ENCODE data around the gene ARHGAP40. TPM values are rescaled to one million over a fixed set of nuclear protein-coding genes. Genes with fewer than 3 reads are reported as not detected.

The ARHGAP40 gene
- total and polyA plus RNA-seq, 2 experiments from 2014 or later: 0.21 TPM; not detected in 1

- TF ChIP-seq ZNF462 (CRISPR knock-in tag; IDR thresholded peaks at IDR 0.05): no peak
Measured at GRCh38 chr20:38585404-38586180, 16.0 kb upstream of the ARHGAP40 start (continued).

GRCh38 chr20:38586181-38586525, 15.5 kb upstream of the ARHGAP40 start:
- Mint-ChIP-seq H3K27ac (no peak overlapping the region), H3K9me3 (no peaks in the 10 kb centered on the region), H3K27me3 (ENCODE audit: insufficient read depth, low read depth, poor library complexity) (peaks cover 5% of the 10 kb centered on the region), H3K4me3 (no peak overlapping the region), H3K4me1 (peaks cover 6% of the 10 kb centered on the region), H3K36me3 (ENCODE audit: low read depth) (no peaks in the 10 kb centered on the region)
- no peak overlapping the region for H3K4me3 ChIP-seq
- no peaks in the 10 kb centered on the region for H3K27me3 ChIP-seq (ENCODE audit: insufficient read depth)
- TF ChIP-seq EZH2phosphoT487 (IDR thresholded peaks at IDR 0.05; ENCODE audit: unreplicated experiment) (no peak), ZNF331 (CRISPR knock-in tag; IDR thresholded peaks at IDR 0.05; ENCODE audit: low read depth) (no peak)
- no peak overlapping the region for H2AFZ ChIP-seq
- ATAC-seq (no peak), DNase-seq (ENCODE audit: low spot score) (no peak)
- no peak overlapping the region for H3K4me2 ChIP-seq
- no peak overlapping the region for H3K27ac ChIP-seq (ENCODE audit: low read depth)
- H3K79me2 ChIP-seq (replicated peaks; ENCODE audit: insufficient read depth): no peaks in the 10 kb centered on the region
- H4K20me1 ChIP-seq (replicated peaks; ENCODE audit: insufficient read depth): no peaks in the 10 kb centered on the region; the same call in 1 of the 2 replicates
- H3K9me2 ChIP-seq (ENCODE audit: insufficient read depth): no peaks in the 10 kb centered on the region
- H3K4me1 ChIP-seq (ENCODE audit: insufficient read depth): no peaks in the 10 kb centered on the region
- H3K36me3 ChIP-seq (ENCODE audit: insufficient read depth): no peaks in the 10 kb centered on the region
- H3F3A ChIP-seq (replicated peaks; ENCODE audit: low read depth): no peaks in the 10 kb centered on the region

- H3K36me3 ChIP-seq (ENCODE audit: insufficient read depth): no peaks in the 10 kb centered on the region
- H3F3A ChIP-seq (replicated peaks; ENCODE audit: low read depth): no peaks in the 10 kb centered on the region
- H3K4me1 ChIP-seq (ENCODE audit: insufficient read depth): no peaks in the 10 kb centered on the region
- H3K9me2 ChIP-seq (ENCODE audit: insufficient read depth): no peaks in the 10 kb centered on the region
- no peaks in the 10 kb centered on the region for H3K27me3 ChIP-seq (ENCODE audit: insufficient read depth)
- peaks cover 5% of the 10 kb centered on the region for H3K27me3 Mint-ChIP-seq (ENCODE audit: insufficient read depth, low read depth, poor library complexity)
- H3K4me2 ChIP-seq: no peak overlapping the region
- H2AFZ ChIP-seq: no peak overlapping the region
- no peaks in the 10 kb centered on the region for H3K9me3 Mint-ChIP-seq
- no peaks in the 10 kb centered on the region for H3K79me2 ChIP-seq (replicated peaks; ENCODE audit: insufficient read depth)
- no peak overlapping the region for H3K27ac ChIP-seq (ENCODE audit: low read depth)
- no peaks in the 10 kb centered on the region; the same call in 1 of the 2 replicates for H4K20me1 ChIP-seq (replicated peaks; ENCODE audit: insufficient read depth)
- H3K36me3 Mint-ChIP-seq (ENCODE audit: low read depth): no peaks in the 10 kb centered on the region
- no peak overlapping the region for H3K4me3 ChIP-seq
- peaks cover 6% of the 10 kb centered on the region for H3K4me1 Mint-ChIP-seq
- DNase-seq (ENCODE audit: low spot score) (no peak), ATAC-seq (no peak)
- no peak overlapping the region for H3K4me3 Mint-ChIP-seq
- no peak overlapping the region for H3K27ac Mint-ChIP-seq
- TF ChIP-seq EZH2phosphoT487 (IDR thresholded peaks at IDR 0.05; ENCODE audit: unreplicated experiment) (no peak), ETS1 (IDR thresholded peaks at IDR 0.05) (no peak), CREB1 (CRISPR knock-in tag; IDR thresholded peaks at IDR 0.05; ENCODE audit: low read depth) (no peak), REST (IDR thresholded peaks at IDR 0.05; ENCODE audit: unreplicated experiment) (no peak), NANOG (IDR thresholded peaks at IDR 0.05; ENCODE audit: borderline replicate concordance) (no peak), ZNF331 (CRISPR knock-in tag; IDR thresholded peaks at IDR 0.05; ENCODE audit: low read depth) (no peak)
Measured at GRCh38 chr20:38588303-38588702, 13.3 kb upstream of the ARHGAP40 start.
